ENCODE results near the gene COL27A1. TPM values are rescaled to one million over a fixed set of nuclear protein-coding genes. Genes with fewer than 3 reads are reported as not detected.

COL27A1 gene
- total and polyA plus RNA-seq, 9 of the 15 experiments (the other 6 are each of a cell fraction or from before 2014, with no cell fraction given), result 0.07 TPM; not detected in 8

DNA sequence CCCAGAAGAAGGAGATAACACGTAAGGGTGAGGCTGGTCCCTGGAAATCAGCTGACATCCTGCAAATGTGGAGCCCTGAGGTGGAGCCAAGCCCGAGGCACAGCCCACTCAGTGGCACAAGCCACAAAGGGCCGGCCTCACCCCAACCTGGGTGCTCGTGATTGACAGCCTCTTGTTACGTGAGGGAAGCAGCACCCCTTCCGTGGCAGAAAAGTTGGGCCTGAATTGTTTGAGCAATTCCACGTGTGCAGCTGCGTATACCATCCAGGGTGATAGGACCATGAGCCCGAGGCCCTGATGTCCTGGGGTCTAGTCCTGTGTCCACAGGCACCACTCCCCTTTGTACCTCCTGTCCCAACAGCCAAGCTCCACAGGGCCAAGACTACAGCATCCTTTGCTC is 179.2 kb downstream of the COL27A1 start:
- WGBS (ENCODE audit: insufficient coverage, low coverage, missing lambda C conversion rate), result 39% methylated on average over 8 of the region's 9 CpGs
- Histone ChIP-seq H3K4me3 (no peak overlapping the region), H4K20me1 (replicated peaks; ENCODE audit: control insufficient read depth, insufficient read depth, low read length) (peaks cover 7% of the 10 kb centered on the region; the same call in 1 of the 2 replicates), H3K9me1 (ENCODE audit: control insufficient read depth, insufficient read depth, low read length) (no peaks in the 10 kb centered on the region), H2AFZ (ENCODE audit: low read depth, low read length) (no peak overlapping the region), H3K4me2 (ENCODE audit: insufficient read depth, low read length) (no peak overlapping the region), H3K27ac (ENCODE audit: extremely low read depth, low read depth, low read length) (no peak overlapping the region), H3K9me3 (replicated peaks; ENCODE audit: control insufficient read depth, insufficient read depth, low read depth, low read length) (no peaks in the 10 kb centered on the region), H3K4me1 (replicated peaks in 1 of 2; ENCODE audit: control insufficient read depth in 2 of 2, insufficient read depth in 2 of 2, low read length in 2 of 2) (peaks cover 0 to 3% of the 10 kb centered on the region in 2 experiments; a peak in 1 of 5 replicates), H3K27me3 (ENCODE audit: control insufficient read depth in 2 of 2, insufficient read depth in 2 of 2, low read length in 2 of 2) (peaks cover 0 to 17% of the 10 kb centered on the region in 2 experiments; a peak in 2 of 5 replicates), H3K36me3 (ENCODE audit: control insufficient read depth, insufficient read depth, low read length) (no peaks in the 10 kb centered on the region; the same call in 2 of the 3 replicates), H3K9ac (ENCODE audit: insufficient read depth in 1 of 2, low read depth in 2 of 2, low read length in 2 of 2) (no peak overlapping the region), H3K79me2 (ENCODE audit: control insufficient read depth, insufficient read depth, low read length) (no peaks in the 10 kb centered on the region)
- intact Hi-C loops (cut with micrococcal nuclease), result no loop called here
- in situ Hi-C loops (cut with MboI), result no loop called here
- TF ChIP-seq ESRRB (CRISPR knock-in tag; IDR thresholded peaks at IDR 0.05; ENCODE audit: borderline replicate concordance) (no peak), RBM22 (IDR thresholded peaks at IDR 0.05; ENCODE audit: low read depth, low read length, poor library complexity, severe bottlenecking) (peak; percentile 9), XRCC4 (IDR thresholded peaks at IDR 0.05; ENCODE audit: extremely low read depth, insufficient read depth, insufficient read length) (no peak), POLR2G (IDR thresholded peaks at IDR 0.05; ENCODE audit: low read depth, low read length) (peak; percentile 58; the same call in 1 of the 2 replicates), CEBPG (CRISPR knock-in tag; IDR thresholded peaks at IDR 0.05) (no peak), CEBPG (tag; conservative IDR thresholded peaks at IDR 0.05 in 1 of 2, IDR thresholded peaks at IDR 0.05 in 1 of 2) (no peak), PKNOX1 (IDR thresholded peaks at IDR 0.05) (peak; percentile 69)
- FAIRE-seq, result no peak
- CTCF ChIA-PET (ENCODE audit: low intra/inter-chr PET ratio), result no interaction called here
- POLR2A ChIA-PET, result no interaction called here
- BruUV-seq (replicated peaks), result no TSS peak
- no peak for DNase-seq (ENCODE audit: extremely low read depth in 1 of 4, low spot score in 3 of 4)
- peak; percentile 4; the same call in 2 of the 3 replicates for ATAC-seq

Data from K562 (cell line).